G401.6 (cell line): ENCODE measurements around the gene RTN1.

Experiments
- FAIRE-seq: peaks from 2 replicates; lab custom pipeline; 2012; peaks lifted over from hg19 to GRCh38; lab: Jason Lieb, UNC

Gene RTN1

DNA sequence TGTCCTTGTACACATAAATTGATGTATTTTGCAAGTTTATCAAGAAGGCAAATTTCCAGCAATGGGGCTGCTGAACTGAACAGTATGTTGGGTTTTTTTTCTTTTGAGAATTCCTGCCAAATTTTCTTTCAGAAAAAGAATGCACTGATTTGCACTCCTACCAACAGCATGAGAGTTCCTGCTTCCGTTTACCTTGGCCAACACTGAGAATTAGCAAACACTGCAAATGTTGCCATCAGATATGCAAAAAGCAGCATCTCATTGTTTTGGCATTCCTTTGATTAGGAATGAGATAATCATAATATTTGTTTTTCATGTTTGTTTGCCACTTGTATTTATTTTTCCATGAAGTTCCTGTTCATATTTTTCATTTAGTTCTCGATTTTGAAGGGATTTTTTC is 82.4 kb downstream of the RTN1 start:
- FAIRE-seq, result no peak

DNA sequence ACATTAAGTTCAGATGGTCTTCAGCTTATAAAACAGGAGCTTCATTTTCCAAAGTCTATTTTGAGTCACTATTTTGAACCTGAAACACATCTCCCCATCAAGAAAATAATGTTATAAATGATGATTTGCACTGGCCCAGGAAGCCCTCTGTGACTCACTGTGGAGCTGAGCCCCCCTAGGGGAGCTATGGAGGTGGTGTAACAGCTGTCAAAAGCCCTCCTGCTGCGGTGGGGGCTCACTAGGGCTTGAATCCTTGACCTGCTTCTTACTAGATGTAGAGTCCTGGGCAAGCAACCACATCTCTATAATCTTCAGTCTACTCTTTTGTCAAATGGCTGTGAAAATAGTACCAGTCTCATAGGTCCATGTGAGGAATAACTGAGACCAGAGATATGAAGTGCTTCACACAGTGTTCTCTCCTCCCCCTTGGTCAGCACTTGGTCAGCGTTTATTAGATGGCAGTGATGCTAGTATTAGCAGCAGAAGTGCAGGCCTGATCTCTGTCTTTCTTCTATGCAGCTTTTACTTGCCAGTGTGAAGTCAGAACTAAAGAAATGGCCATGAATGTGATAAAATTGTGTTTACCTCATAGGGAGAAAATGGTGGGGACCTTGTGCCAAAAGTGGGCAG is 83.4 kb downstream of the RTN1 start:
- FAIRE-seq, result no peak

DNA sequence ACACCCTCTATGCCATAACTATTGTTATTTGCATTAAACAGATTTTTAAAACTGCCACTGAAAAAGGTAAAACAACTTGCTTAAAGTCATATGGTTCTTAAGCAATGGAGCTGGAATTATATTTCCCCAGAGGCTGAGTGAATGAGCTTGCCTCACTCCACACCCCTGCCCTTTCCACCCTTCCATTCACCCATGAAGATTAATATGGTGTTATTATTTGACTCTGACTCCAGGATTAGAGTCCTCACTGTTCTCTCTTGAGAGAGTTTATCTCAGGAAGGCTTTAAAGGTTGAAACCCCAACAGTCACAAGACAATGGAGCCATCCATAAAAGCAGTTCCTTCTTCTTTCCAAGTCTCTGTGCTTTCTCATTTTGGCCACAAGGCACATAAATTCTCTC is 84.9 kb downstream of the RTN1 start:
- FAIRE-seq, result no peak

DNA sequence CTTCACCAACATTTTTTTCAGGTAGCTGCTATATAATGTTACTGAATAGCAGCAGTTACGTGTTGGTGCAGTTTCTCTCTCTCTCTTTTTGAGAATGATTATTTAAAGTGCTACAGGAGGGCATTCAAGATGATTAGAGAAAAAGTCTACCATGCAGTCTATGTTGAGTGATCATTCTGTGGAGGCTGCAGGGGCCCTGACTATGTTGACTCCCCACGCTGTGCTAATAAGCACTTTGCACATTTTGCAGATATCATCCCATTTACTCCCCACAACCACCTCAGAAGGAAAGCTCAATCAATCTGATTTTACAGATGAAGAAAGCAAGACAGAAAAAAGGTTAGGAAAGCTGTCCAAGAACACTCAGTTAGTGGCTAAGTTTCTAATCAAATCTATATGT is 87.8 kb downstream of the RTN1 start:
- FAIRE-seq, result no peak

DNA sequence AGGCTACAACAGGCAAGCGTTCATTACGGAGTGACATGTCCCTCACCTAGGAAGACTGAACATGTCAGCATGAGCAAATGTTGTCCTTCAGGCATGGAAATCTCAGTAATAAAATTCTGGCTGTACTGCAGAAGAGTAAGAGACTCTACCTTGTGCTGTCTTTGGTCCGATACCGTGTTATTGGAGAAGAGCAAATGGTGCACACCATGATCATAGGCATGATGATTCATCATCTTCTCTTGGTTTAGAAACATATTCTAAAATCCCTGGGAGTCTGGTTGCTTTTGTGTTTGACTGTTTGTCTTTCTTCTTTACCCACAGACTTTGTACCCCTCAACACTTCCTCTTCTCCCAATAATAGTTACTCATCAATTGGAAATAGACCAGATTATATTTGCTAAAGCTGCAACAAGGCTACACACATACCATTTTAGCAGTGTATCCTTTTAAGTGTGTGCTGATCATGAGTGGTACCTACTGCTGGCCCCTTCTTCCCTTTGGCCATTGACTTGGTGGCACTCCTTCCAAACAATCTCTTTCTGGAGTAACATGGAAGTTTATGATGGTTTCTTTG is 93.5 kb downstream of the RTN1 start:
- FAIRE-seq, result no peak

DNA sequence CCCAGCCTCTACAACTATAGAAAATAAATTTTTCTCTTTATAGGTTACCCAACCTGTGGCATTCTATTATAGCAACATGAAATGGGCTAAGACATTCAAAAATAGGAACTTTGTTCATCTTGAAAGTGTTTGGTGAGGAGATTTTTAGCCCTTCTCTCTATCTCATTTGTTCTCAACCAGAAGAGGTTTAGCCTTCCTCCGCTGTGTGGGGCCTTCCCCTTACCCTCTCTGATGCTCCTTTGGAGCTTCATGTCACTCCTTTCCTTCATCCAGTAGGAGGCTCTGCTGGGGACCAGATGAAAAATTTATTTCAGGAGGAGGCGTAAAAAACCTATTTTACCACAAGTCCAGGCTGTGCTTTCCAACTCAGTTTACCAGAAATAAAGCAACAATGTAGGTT is 94.1 kb downstream of the RTN1 start:
- FAIRE-seq, result no peak

DNA sequence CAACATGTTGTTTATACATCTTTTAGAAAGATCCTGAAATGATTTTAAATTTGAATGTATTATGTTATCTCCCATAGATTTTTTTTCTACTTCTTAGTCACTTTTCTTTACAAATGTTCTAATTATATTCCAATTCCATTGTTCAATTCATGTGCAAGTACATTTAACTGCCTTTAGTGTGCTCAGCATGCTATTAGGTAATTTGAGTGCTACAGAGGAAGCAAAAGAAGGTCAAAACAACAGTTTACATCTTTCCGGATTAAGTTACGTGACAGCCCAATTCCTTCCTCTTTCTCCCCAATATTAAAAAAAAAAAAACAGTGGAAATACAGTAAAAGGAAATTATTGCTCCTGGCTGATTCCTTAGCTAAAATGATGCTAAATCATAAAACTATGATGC is 98.3 kb downstream of the RTN1 start:
- no peak for FAIRE-seq

DNA sequence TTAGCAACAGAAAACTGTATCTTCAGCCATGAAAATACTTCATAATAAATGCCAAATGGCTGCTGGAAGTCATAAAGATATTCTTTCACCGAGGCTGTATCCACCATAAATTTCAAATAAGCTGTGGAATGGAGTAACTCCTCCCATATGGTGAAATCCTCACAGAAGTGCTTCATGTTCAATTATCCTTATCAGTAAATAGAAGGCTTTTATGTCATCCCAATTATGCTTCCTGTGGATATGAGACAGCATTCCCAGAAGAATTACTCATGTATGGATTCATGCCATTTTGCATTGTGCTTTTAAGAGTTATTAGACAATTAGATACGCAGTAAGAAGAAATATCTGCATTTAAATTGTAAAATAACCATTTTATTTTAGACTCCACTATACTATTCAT is 99.0 kb downstream of the RTN1 start:
- no peak for FAIRE-seq

DNA sequence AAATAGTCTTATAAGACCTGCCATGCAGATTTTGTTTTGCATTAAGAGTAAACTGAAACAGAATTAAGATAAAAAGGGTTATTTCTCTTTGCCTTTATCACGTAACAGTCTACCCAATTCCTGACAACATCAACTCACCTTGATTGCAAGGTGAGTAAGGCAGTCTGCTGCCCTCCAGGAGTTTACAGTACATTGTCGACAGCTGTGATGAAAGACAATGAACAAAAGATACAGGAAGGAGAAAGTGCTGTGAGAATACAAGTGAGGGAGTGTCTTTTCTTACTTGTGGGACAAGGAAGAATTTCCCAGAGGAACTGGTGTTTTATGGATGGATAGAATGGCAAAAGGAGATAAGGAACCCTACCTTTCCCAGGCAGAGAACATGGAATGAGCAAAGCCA is 101.0 kb downstream of the RTN1 start:
- no peak for FAIRE-seq

DNA sequence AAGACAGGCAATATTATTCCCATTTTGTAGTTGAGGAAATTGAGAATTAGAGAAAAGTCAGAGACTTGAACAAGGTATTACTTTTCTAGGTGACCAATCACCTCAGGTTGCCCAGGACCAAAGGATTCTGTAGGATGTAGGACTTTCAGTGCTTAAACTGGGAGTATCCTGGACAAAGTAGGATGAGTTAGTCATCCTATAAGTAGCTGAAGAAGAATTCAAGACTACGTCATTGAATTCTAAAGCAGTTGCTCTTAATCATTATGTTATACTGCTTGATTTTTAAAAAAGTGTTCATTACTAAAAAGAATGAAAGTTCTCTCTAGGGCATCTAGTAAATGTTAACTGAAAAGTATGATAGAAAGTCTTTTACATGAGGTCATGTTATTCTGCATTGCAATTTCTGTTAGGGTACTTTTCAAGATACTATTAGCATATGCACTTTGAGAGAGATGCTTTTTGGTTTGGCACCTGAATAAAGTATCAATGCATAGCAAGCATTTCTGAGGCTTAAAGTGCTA is 101.7 kb downstream of the RTN1 start:
- FAIRE-seq, result no peak

DNA sequence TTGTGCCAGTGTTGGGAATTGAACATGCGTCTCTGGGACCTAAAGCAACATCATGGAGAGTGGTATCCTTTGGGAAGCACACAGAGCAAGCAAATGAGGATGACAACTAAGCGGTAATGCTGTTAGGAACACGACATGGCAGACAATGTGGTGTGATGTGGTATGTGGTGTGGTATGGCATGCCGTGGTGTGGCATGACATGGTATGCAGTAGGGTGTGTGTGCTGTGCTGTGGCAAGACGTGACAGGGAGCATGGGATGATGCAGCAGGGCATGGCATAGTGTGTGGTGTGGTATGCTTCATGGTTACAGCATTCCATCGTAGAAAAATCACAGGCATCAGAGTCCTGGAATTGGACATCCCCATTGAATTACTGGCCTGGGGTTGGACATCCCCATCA is 108.7 kb downstream of the RTN1 start:
- no peak for FAIRE-seq

DNA sequence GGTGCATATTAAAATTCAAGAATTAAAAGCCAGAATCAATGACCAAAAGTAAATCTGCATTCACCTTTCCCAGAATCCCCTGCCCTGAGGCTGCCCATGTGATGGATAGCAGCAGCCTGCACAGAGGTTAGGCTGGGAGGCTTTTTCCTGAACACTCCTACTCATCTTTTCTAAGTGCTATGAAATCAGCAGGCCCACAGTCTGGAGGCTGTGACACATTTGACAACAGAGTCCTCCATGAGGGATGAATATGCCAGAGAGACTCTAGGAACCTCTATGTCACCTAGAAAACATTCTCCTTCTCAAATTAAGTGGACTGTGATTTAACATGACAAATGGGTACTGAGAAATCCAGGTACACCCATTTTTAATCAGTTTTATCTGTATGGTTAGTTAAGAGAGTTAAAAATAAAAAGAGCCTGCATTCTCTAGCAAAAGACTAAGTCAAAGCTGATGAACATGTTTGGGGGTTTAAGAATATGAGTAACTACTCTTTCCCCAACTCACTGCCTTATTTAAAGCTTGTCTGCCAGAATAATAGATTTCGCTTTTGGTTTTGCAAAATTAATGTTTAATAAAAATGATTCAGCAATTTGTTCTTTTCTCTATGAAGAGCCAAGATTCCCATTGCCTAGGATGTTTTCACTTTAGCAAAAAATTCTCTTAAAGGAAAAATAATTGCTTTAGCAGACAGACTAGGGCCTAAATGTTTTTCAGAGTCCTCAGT is 115.0 kb downstream of the RTN1 start:
- FAIRE-seq, result no peak

DNA sequence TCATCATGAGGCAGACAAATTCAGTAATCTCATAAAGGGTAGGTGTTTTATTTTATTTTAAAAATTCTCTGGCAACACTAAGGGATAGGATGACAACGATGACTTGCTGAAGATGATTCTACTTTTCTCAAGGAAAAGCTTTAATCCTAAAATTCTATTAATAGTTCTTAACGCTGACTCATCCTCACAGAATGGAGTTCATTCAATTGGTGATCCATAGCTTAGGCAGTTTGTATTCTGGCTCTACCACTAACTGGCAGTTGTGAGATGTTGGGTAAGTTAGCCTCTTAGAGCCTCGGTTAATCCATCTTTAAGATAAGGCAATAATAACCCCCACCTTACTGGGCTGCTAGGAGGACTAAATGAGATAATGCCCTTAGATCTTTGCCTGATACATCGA is 116.3 kb downstream of the RTN1 start:
- FAIRE-seq, result no peak

DNA sequence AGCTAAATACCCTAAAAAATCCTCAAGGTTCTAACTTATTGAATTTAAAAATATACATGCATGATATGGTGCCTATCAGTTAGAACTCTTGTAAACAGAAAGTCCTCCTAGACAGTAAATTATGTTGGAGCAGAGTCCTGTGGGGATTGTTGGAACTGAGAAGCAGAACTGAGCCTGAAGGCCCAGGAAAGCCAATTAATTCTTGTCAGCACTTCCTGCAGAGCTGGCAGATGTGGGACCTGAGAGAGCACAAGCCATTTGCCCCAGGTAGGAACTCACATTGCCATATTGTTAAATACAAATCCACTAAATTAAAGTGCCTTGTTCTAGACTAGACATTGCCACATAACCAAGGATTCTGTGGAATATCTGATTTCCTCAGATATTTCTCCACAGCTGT is 117.1 kb downstream of the RTN1 start:
- FAIRE-seq, result no peak

DNA sequence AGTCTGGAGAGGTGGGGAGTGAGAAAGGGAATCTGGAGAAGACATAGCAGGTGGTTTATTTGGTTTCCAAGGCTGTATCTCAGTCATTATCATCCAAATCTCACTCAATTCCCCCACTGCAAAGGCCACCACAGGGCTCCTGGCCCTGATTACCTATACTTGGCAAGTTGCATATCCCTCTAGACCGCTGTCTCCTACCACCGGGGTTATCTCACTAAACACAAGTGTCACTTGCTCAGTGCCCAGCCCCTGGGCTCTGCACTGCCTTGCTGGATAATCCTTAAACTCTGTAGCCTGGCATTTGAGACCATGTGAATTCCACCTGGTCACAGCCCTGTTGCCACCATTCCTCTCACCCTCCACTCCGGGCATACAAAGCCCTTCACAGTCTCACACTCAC is 119.0 kb downstream of the RTN1 start:
- FAIRE-seq, result no peak

DNA sequence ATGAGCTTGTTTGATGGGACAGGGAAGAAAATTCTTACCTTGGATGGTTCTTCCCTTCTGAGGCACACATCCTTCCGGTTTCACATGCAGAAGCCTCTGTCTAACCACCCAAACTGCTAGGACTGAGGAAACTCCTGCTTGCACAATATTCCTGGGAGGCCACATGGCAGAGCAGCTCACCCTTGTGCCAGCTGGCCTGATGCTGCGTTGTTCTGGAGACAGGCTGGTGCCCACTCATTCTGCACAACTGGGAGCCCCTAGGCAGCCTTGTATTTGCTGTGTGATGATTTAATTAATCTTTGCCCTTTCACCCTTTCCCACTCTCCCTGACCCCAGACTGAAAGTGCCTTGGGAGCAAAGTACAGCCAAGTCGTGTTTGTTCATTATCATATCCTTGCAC is 130.8 kb downstream of the RTN1 start:
- FAIRE-seq, result no peak

DNA sequence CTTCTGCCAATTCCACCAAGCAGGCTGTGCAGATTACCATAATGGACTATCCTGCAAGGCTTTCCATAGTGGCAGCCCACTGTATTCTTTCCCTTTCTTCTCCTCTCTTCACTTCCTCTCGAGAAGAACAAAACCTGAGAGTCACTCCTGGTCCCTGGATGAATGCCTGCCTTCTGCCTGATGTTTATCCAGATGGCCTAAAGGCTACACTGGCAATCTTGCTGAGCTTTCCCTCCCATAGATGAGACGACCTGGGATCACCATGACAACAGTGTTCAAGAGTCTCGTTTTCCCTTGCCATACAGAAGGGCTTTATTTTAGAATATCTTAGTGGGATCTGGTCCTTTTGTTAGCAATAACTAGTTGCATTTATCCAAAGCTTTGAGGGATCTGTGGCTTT is 142.3 kb downstream of the RTN1 start:
- no peak for FAIRE-seq

DNA sequence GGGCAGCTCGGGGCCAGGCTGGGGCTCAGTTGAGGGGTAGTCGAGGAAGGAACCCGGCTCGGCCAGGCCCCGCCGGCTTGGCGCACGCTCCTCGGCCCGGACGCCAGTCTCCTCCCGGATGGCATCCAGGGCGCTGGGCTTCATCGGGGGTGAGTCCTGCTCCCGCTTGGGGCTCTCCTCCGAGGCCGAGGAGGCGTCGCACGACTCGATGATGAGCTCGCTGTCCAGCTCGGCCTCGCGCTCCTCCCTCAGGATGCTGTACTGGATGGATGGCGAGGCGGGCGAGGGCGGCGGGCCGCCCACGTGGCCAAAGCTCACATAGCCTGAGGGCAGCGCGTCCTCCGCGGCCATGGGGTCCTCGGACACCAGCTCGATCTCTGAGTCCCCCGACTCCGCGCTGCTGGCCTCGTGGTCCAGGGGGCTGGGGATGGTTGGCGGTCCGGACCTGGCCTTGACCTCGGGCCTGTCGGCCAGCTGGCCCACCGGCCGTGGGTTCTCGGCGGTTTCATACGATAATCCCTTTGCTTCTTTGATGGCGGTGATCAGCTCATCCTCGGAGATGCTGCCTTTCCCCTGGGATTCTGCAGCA is 143.4 kb downstream of the RTN1 start:
- no peak for FAIRE-seq

DNA sequence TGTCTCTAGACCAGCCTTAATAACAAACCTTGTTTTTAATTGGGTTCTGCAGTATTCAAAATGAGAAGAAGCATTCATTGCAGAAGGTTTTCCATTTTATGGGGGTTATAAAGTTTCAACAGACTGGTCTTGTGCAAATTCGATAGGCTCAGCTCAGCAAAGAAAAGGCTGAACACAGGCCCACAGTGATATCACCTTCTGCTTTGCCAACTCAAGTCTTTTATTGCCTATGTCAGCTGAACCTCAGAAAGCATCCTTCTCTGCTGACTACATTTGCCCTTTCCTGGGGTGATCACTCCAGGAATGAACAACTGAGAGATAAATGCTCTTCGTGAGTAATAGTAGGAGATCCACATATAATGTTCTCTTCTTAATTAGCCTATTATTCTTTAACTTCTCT is 159.5 kb downstream of the RTN1 start:
- FAIRE-seq, result no peak

DNA sequence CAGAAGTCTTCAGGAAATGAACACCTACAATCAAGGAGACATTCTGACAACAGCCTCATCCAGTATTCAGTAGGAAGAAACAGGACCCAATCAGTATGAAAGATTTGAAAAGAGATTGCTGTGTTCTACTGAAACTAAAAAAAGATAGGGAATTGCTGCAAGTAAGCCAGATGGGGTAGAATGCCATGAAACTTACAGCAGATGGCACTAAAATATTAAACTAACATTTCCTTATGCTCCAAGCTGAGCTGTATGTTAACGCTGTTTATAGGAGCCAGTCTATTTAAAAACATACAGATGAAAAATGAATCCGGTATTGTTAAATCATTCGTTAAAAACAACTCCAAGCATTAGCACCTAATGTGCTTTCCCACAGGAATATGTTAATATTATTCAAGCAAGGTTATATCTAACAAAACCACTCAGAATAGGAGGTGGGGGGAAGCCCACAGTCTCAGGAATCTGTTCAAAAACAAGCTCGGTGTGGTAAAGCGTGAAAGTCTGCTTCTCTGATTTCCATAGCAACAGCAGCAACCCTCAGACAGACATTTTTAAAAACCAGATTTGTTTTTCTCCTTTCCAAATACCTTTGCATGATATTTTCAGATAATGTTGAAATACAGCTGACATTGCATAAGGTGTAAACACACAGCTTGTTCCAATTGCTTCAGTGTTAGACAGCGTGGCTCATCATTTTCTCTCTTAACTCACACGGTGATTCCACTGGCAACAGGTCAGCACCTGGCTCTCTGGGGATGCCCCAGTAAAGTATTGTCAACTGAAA is 162.6 kb downstream of the RTN1 start:
- no peak for FAIRE-seq

DNA sequence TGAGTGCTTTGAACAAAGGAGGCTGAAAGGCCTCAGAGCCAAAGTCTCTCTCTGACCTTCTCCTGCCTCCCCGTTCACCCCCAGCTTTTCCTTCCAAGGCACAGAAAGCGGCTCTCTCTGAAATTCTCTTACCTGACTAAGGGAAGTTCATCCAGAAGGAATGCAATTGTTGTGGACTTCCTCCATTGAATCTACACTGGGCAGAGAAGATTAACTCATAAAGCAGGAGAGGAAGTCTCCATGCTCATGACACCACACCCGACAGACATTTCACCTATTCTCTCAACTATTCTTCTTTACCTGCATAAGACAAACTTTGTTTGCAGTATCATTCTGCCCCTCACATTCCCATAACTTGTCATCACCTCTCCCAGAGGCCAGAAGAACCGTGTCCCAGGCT is 164.7 kb downstream of the RTN1 start:
- FAIRE-seq, result no peak

DNA sequence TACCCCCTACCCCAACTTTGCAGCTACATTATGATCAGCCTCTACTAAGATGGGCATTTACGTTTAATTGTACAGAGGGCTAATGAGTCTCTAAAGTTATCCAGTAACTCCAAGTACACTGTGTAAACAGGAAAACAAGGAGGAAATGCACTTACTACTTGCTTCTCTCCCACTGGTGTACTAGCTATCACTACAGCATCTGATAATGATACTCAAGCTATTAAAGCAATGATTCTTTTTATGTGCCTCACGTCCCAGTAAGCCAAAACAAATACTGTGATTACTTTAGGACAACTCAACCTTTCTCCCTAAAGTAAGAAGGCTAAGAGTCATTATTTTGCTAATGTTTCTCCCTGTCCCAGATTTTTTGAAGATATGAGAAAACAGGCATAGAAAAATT is 165.3 kb downstream of the RTN1 start:
- no peak for FAIRE-seq
